Neural cell (in vitro differentiated cells): ENCODE data around the gene DOCK7. TPM values are rescaled to one million over a fixed set of nuclear protein-coding genes. Genes with fewer than 3 reads are reported as not detected.

Experiments
- H2AFZ ChIP-seq: fragments of 200-600, 300-800 bp; sonication (generic), shearing (Covaris generic); 2 replicates; pipeline ENCODE4 v1.6.0; 2014; ENCODE audit warnings: low read depth, mild to moderate bottlenecking, antibody characterized with exemption, low read length, moderate library complexity
- H3F3A ChIP-seq: fragments of 200-600 bp; shearing (Covaris generic); 2 replicates; pipeline ENCODE4 v1.6.1; 2016; ENCODE audit warnings: mild to moderate bottlenecking, moderate library complexity, mixed read lengths, antibody characterized with exemption, low read length; ENCODE audit not compliant: insufficient read depth, poor library complexity, severe bottlenecking
- H3K27ac ChIP-seq: fragments of 200-600, 300-800 bp; sonication (generic), shearing (Covaris generic); 2 replicates; pipeline ENCODE4 v1.5.1; 2014; ENCODE audit warnings: mild to moderate bottlenecking, low read length, moderate library complexity
- H3K27me3 ChIP-seq: fragments of 300-800, 200-600 bp; sonication (generic), shearing (Covaris generic); 2 replicates; pipeline ENCODE4 v1.6.0; 2014; ENCODE audit warnings: mild to moderate bottlenecking, low read depth, low read length, moderate library complexity; ENCODE audit not compliant: insufficient read depth
- H3K36me3 ChIP-seq: fragments of 300-800, 200-600 bp; sonication (generic), shearing (Covaris generic); 2 replicates; pipeline ENCODE4 v1.5.1; 2014; ENCODE audit warnings: mild to moderate bottlenecking, antibody characterized with exemption, low read length, moderate library complexity; ENCODE audit not compliant: insufficient read depth
- H3K4me2 ChIP-seq: fragments of 300-800, 200-600 bp; sonication (generic), shearing (Covaris generic); 2 replicates; pipeline ENCODE4 v1.6.0; 2014; ENCODE audit warnings: mild to moderate bottlenecking, low read length
- H3K4me3 ChIP-seq: fragments of 300-800, 200-600 bp; sonication (generic), shearing (Covaris generic); 2 replicates; pipeline ENCODE4 v1.5.1; 2014; ENCODE audit warnings: mild to moderate bottlenecking, low read length, moderate library complexity
- H3K79me2 ChIP-seq: fragments of 200-600 bp; shearing (Covaris generic); replicated peaks from 2 replicates; pipeline ENCODE4 v1.6.0; 2014; ENCODE audit warnings: mild to moderate bottlenecking, low read length, moderate library complexity; ENCODE audit not compliant: insufficient read depth
- H3K9ac ChIP-seq: fragments of 300-800, 200-600 bp; sonication (generic), shearing (Covaris generic); 2 replicates; pipeline ENCODE4 v1.6.1; 2016; ENCODE audit warnings: mild to moderate bottlenecking, low read length, mixed read lengths
- H3K9me2 ChIP-seq: fragments of 200-600 bp; shearing (Covaris generic); 2 replicates; pipeline ENCODE4 v1.6.1; 2016; ENCODE audit warnings: mild to moderate bottlenecking, low read length, mixed read lengths; ENCODE audit not compliant: insufficient read depth
- H3K9me3 ChIP-seq: fragments of 200-600, 300-800 bp; sonication (generic), shearing (Covaris generic); 2 replicates; pipeline ENCODE4 v1.6.1; 2016; ENCODE audit warnings: mild to moderate bottlenecking, mixed run types, low read length, moderate library complexity, mixed read lengths
- H4K20me1 ChIP-seq: fragments of 200-600 bp; shearing (Covaris generic); 2 replicates; pipeline ENCODE4 v1.6.1; 2016; ENCODE audit warnings: mild to moderate bottlenecking, mixed run types; ENCODE audit not compliant: insufficient read depth
- CTCF ChIP-seq: fragments of 450-650 bp; IDR thresholded peaks from 2 replicates; pipeline ENCODE4 v1.5.1; 2014; ENCODE audit warnings: antibody characterized with exemption, mild to moderate bottlenecking, moderate library complexity; ENCODE audit not compliant: poor library complexity, severe bottlenecking
- EP300 ChIP-seq: fragments of 450-650 bp; conservative IDR thresholded peaks from 2 replicates; pipeline ENCODE4 v1.6.1; 2014; ENCODE audit warnings: antibody characterized with exemption, mild to moderate bottlenecking, moderate library complexity; ENCODE audit not compliant: poor library complexity, severe bottlenecking
- EZH2 ChIP-seq: fragments of 200-600, 300-800 bp; shearing (Covaris generic), sonication (generic); IDR thresholded peaks from 2 replicates; pipeline ENCODE4 v1.6.1; 2014; ENCODE audit warnings: antibody characterized with exemption, low read length, borderline replicate concordance, mild to moderate bottlenecking; ENCODE audit not compliant: insufficient read depth, poor library complexity, severe bottlenecking
- MXI1 ChIP-seq: fragments of 450-650 bp; conservative IDR thresholded peaks from 2 replicates; pipeline ENCODE4 v1.6.1; 2014; ENCODE audit warnings: antibody characterized with exemption, mild to moderate bottlenecking; ENCODE audit not compliant: poor library complexity, severe bottlenecking
- POLR2AphosphoS5 ChIP-seq: IDR thresholded peaks from 2 replicates; pipeline ENCODE4 v1.6.1; 2012
- RAD21 ChIP-seq: fragments of 450-650 bp; conservative IDR thresholded peaks from 2 replicates; pipeline ENCODE4 v1.6.1; 2014; ENCODE audit warnings: antibody characterized with exemption, mild to moderate bottlenecking, moderate library complexity
- REST ChIP-seq: IDR thresholded peaks from 2 replicates; pipeline ENCODE4 v1.6.1; 2012; ENCODE audit warnings: borderline replicate concordance
- SMC3 ChIP-seq: fragments of 450-650 bp; conservative IDR thresholded peaks from 2 replicates; pipeline ENCODE4 v1.6.1; 2014; ENCODE audit warnings: antibody characterized with exemption, mild to moderate bottlenecking, moderate library complexity; ENCODE audit not compliant: poor library complexity
- TAF1 ChIP-seq: IDR thresholded peaks from 2 replicates; pipeline ENCODE4 v1.6.1; 2012; ENCODE audit warnings: low read depth
- polyA plus RNA-seq: library from polyadenylated mRNA; depleted of rRNA; stranded (reverse); fragments of >200 nt; gene quantifications from 2 replicates; pipeline ENCODE4 v1.2.3, GENCODE V29; 2014

The DOCK7 gene
- polyA plus RNA-seq, 1 donor from 2014 or later, result 129 TPM

DNA sequence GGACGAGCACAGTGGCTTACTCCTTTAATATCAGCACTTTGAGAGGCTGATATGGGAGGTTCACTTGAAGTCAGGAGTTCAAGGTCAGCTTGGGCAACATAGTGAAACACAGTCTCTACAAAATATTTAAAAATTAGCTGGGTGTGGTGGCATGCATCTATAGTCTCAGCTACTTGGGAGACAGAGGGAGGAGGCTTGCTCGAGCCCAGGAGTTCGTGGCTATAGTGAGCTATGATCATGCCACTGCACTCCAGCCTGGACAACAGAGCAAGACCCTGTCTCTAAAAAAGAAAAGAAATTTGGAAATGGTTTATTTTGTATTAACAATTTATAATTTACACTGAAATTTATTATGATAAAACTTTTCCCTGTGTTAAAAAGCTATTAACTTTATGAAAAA lies 92.5 kb downstream of the DOCK7 start:
- no peaks in the 10 kb centered on the region for H3K9me3 ChIP-seq
- no peak overlapping the region for H3K27ac ChIP-seq
- H3K9ac ChIP-seq, result no peak overlapping the region
- no peaks in the 10 kb centered on the region for H3K27me3 ChIP-seq
- no peaks in the 10 kb centered on the region for H4K20me1 ChIP-seq
- peaks cover 5% of the 10 kb centered on the region for H3K36me3 ChIP-seq
- no peaks in the 10 kb centered on the region for H3F3A ChIP-seq
- no peaks in the 10 kb centered on the region for H3K9me2 ChIP-seq
- H3K4me2 ChIP-seq, result no peak overlapping the region
- no peak for TF ChIP-seq REST
- no peak for TF ChIP-seq RAD21
- no peak for TF ChIP-seq CTCF
- no peak for TF ChIP-seq EP300
- TF ChIP-seq MXI1, result no peak
- TF ChIP-seq SMC3, result no peak
- no peak for TF ChIP-seq TAF1
- TF ChIP-seq POLR2AphosphoS5, result no peak
- TF ChIP-seq EZH2, result no peak
- no peaks in the 10 kb centered on the region for H3K79me2 ChIP-seq
- no peak overlapping the region for H2AFZ ChIP-seq
- H3K4me3 ChIP-seq, result no peak overlapping the region

- no peak overlapping the region for H3K9ac ChIP-seq
- no peaks in the 10 kb centered on the region for H3K9me3 ChIP-seq
- H3K9me2 ChIP-seq, result no peaks in the 10 kb centered on the region
- H2AFZ ChIP-seq, result no peak overlapping the region
- no peaks in the 10 kb centered on the region for H4K20me1 ChIP-seq
- no peaks in the 10 kb centered on the region for H3K27me3 ChIP-seq
- no peak overlapping the region for H3K4me3 ChIP-seq
- TF ChIP-seq EZH2, result no peak
- no peak for TF ChIP-seq CTCF
- TF ChIP-seq POLR2AphosphoS5, result no peak
- TF ChIP-seq SMC3, result no peak
- TF ChIP-seq TAF1, result no peak
- TF ChIP-seq MXI1, result no peak
- TF ChIP-seq REST, result no peak
- TF ChIP-seq EP300, result no peak
- no peak for TF ChIP-seq RAD21
- H3K27ac ChIP-seq, result no peak overlapping the region
- no peaks in the 10 kb centered on the region for H3K79me2 ChIP-seq
- H3K4me2 ChIP-seq, result no peak overlapping the region
- H3F3A ChIP-seq, result no peaks in the 10 kb centered on the region
- H3K36me3 ChIP-seq, result peaks cover 5% of the 10 kb centered on the region
Observed at GRCh38 chr1:62593825-62594394, 94.3 kb downstream of the DOCK7 start.
